Kasumi-1 (cell line): Measurements from ENCODE around the gene RXRA.
A peak's percentile ranks its signal among the peaks of the same experiment; 100 is the strongest.

Experiments used
- DNase-seq, 2 experiments: peaks; one replicate each; lab custom pipeline; 2025; lab: John Stamatoyannopoulos, UW

Gene RXRA

GRCh38 chr9:134325813-134326723, at the start of gene RXRA:
Gene RXRA (plus strand): TSS chr9:134326455. CDS start chr9:134326632, 177 bp downstream.
- DNase-seq = peak; percentile 42 to 43

DNA sequence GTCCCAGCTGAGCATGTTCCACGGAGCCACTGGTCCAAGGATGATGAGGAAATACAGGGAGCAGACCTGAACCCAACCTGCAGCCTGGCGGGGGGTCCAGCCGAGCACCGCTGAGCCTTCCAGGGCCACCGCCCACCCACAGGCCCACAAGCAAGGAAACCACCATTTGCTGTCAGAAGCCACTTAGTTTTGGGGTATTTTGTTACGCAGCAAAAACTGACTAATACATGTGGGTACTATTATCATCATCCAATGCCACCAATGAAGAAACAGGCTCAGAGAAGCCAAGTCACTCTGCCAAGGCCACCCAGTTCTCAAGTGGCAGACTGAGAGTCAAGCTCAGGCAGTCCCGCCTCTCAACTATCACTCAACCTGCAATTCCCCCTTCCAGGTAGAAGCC, 48.0 kb upstream of the RXRA start:
- no peak for DNase-seq

GRCh38 chr9:134278974-134279640, 47.1 kb upstream of the RXRA start:
- DNase-seq = no peak

GRCh38 chr9:134282138-134282650, 44.1 kb upstream of the RXRA start:
- DNase-seq = no peak

DNA sequence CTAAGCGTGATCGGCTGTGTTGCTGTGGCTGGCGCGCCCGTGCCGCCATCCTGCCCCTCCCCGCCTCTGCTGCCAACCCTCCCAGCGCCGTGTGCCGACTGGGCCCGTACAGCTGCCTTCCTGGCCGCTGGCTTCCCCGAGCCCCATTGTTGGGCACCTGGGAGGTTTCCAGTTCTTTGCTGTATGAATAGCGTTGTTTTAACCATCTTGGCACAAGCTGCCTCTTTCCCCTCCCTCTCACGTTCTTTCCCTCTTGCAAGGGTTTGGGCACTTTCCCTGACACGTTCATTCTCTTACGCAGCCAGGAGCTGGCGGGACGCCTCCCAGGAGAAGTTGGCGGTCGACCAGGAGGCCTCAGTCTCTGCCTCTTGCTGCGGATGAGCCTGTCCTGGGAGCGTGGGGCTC, 43.1 kb upstream of the RXRA start:
- DNase-seq = no peak

GRCh38 chr9:134283692-134284265, 42.5 kb upstream of the RXRA start:
- DNase-seq = no peak

GRCh38 chr9:134284273-134284672, 42.0 kb upstream of the RXRA start:
- DNase-seq = no peak

DNA sequence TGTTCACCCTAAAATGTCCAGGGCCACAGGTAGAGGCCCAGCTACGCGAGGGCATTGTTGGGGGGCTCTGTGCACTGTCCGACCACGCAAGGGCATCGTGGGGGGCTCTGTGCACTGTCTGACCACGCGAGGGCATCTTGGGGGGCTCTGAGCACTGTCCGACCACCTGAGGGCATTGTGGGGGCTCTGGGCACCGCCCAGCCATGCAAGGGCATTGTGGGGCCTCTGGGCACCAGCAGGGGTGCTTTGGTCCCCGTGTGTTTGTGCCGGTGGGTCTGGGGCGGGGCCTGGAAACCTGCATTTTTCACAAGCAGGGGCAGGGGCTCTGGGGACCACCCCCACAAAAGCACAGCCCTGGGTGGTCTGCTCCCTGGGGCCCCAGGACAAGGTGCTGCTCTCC, 41.5 kb upstream of the RXRA start:
- DNase-seq = no peak

- DNase-seq = no peak
Observed at GRCh38 chr9:134285215-134285845, 40.9 kb upstream of the RXRA start.

DNA sequence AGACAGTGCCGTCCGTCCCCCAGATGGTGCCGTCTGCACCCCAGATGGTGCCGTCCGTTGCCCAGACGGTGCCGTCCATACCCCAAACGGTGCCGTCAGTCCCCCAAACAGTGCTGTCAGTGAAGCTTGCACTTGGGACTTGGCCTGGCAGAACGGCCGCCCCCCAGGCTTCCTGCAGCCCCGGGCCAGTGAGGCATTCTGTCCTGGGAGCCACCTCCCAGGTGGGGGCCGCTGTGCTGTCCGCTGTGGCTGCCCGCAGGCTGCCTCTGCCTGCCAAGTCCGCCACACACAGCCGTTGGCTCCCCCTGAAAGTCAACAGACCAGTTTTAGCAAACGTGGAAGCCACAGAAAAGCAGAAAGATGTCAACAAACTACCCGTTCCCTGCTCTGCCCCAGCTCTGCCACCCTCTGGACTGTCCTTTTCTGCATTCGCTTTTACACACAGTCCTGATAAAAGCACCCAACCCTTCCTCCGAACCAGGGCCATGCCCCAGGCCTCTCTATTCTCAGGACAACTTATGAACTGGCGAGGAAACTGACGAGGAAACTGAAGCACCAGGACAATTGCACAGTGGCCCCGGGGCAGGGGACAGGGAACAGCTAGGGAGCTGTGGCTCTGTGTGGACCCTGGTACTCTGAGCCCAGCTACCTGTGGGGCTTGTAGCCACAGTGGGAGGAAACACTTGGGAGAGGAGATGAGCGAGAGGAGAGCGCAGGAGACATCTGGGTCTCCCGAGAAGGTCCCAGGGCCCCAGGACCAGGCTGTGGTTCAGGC, 39.6 kb upstream of the RXRA start:
- DNase-seq = no peak

- no peak for DNase-seq
Observed at GRCh38 chr9:134287591-134288491, 38.4 kb upstream of the RXRA start.

GRCh38 chr9:134288746-134289145, 37.5 kb upstream of the RXRA start:
- DNase-seq = no peak

GRCh38 chr9:134289241-134289875, 36.9 kb upstream of the RXRA start:
- no peak for DNase-seq

GRCh38 chr9:134290603-134291451, 35.4 kb upstream of the RXRA start:
- DNase-seq = no peak

- DNase-seq = no peak
Observed at GRCh38 chr9:134291452-134291881, 34.8 kb upstream of the RXRA start.

DNA sequence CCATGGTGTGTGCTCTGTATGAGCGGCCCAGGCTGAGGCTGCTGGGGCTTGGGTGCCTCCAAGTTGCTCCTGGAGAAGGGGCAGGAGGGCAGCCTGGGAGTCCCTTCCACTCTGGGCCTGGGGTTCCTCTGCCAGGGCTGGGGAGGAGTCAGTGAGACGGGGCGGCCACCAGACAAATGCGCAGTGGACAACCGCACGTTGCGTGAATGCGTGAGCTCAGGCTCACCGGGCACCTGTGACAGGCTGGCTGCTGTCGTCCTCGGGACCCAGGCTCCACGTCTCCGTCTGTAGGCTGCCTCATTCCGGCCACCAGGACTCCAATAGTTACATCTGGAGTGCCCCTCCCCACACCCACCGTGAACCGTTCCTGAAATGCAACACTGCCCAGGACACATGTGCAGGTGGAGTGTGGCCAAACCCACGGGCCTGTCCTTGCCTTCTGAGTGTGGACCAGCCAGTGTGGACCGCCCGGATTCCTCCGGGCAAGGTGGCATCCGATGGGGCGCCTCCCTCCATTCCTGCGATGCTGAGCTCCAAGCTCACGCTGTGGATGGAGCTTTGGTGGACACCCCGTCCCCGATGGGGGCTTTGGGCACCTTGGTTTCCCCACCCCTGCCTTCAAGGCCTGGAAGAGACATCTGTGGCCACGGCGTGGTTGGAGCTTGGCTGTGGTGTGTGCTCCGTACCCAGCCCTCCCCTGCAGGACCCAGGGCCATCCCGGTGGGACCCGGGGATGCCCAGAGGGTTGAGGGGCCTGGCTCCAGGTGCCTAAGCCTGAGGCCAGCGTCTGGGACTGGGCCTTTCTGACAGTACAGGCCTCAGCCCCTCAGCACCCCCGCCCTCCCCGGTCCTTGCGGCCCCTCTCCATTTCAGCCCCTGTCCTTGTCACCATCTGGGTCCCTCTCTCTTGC, 34.0 kb upstream of the RXRA start:
- no peak for DNase-seq

- no peak for DNase-seq
Observed at GRCh38 chr9:134293031-134293521, 33.2 kb upstream of the RXRA start.
